Osteocyte (in vitro differentiated cells): ENCODE measurements around the gene CLIC3. TPM values are rescaled to one million over a fixed set of nuclear protein-coding genes. Genes with fewer than 3 reads are reported as not detected.

Experiments
- DNase-seq: peaks from one replicate; pipeline ENCODE4 v3.0.0; 2021; ENCODE audit warnings: mixed read lengths; ENCODE audit not compliant: unreplicated experiment; ENCODE audit errors: extremely low spot score
- H3K27ac Mint-ChIP-seq: one replicate; pipeline ENCODE4 v1.8.0; 2021; ENCODE audit warnings: mild to moderate bottlenecking, mixed read lengths; ENCODE audit not compliant: unreplicated experiment
- H3K27me3 Mint-ChIP-seq: one replicate; pipeline ENCODE4 v1.8.0; 2021; ENCODE audit warnings: mixed read lengths; ENCODE audit not compliant: unreplicated experiment
- H3K36me3 Mint-ChIP-seq: one replicate; pipeline ENCODE4 v1.8.0; 2021; ENCODE audit warnings: mixed read lengths; ENCODE audit not compliant: unreplicated experiment
- H3K4me1 Mint-ChIP-seq: one replicate; pipeline ENCODE4 v1.8.0; 2021; ENCODE audit warnings: mixed read lengths; ENCODE audit not compliant: unreplicated experiment
- H3K4me3 Mint-ChIP-seq: one replicate; pipeline ENCODE4 v1.8.0; 2021; ENCODE audit warnings: mild to moderate bottlenecking, moderate library complexity, mixed read lengths; ENCODE audit not compliant: unreplicated experiment
- H3K9me3 Mint-ChIP-seq: one replicate; pipeline ENCODE4 v1.8.0; 2021; ENCODE audit warnings: mixed read lengths; ENCODE audit not compliant: unreplicated experiment
- total RNA-seq: library from RNA; stranded (reverse); gene quantifications from 2 replicates; pipeline ENCODE4 v1.2.1, GENCODE V29; 2021
- TF ChIP-seq, protein P1 (sequence below): fragments of 200-600 bp; sonication (generic); IDR thresholded peaks from 2 replicates; pipeline ENCODE4 v1.5.0; 2021; ENCODE audit warnings: antibody characterized with exemption, mild to moderate bottlenecking, moderate library complexity

Gene CLIC3
- total RNA-seq, 1 donor from 2014 or later, result not detected

DNA sequence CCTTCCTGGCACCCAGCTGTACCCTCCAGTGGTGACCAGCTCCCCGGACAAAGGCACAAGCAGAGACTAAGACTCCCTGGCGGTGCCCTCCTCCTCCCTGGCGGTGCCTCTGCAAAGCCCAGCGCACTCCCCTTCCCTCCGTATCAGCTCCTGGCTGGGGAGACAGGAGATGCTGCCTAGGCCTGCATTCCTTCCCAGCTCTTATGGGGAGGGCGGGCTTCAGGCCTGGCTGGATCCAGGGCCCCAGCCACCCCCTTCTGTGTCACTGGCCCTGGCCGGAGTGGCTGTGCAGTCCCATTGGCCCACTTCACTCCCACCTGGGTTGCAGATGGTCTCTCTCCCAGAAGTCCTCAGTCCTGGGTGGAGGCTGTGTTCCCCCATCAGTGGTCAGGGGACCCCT is 37.9 kb downstream of the CLIC3 start:
- H3K4me1 Mint-ChIP-seq, result peaks cover 18% of the 10 kb centered on the region
- H3K9me3 Mint-ChIP-seq, result no peaks in the 10 kb centered on the region
- DNase-seq, result no peak
- H3K36me3 Mint-ChIP-seq, result no peaks in the 10 kb centered on the region
- TF ChIP-seq, protein P1, sequence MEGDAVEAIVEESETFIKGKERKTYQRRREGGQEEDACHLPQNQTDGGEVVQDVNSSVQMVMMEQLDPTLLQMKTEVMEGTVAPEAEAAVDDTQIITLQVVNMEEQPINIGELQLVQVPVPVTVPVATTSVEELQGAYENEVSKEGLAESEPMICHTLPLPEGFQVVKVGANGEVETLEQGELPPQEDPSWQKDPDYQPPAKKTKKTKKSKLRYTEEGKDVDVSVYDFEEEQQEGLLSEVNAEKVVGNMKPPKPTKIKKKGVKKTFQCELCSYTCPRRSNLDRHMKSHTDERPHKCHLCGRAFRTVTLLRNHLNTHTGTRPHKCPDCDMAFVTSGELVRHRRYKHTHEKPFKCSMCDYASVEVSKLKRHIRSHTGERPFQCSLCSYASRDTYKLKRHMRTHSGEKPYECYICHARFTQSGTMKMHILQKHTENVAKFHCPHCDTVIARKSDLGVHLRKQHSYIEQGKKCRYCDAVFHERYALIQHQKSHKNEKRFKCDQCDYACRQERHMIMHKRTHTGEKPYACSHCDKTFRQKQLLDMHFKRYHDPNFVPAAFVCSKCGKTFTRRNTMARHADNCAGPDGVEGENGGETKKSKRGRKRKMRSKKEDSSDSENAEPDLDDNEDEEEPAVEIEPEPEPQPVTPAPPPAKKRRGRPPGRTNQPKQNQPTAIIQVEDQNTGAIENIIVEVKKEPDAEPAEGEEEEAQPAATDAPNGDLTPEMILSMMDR, result no peak
- H3K27me3 Mint-ChIP-seq, result no peaks in the 10 kb centered on the region
- no peak overlapping the region for H3K4me3 Mint-ChIP-seq
- H3K27ac Mint-ChIP-seq, result no peak overlapping the region

DNA sequence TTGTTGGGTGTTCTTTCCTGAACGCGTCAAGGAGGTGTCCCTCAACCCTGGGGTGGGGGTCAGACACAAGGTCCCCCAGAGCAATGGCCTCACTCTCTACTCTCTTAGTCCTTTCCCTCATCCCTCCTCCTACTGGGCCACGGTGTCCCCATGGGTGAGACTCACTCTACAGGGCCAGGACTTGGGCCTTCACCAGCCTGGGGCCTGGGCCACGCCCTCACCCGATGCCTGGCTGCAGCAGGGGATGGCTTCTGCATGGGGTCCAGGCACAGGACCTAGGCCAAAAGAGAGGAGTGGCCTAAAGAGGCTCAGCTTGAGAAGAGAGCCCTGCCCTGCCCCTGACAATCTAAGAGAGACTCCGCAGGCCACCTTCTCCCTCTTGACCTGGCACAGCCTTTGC is 38.5 kb downstream of the CLIC3 start:
- Mint-ChIP-seq H3K4me3 (no peak overlapping the region), H3K27me3 (no peaks in the 10 kb centered on the region), H3K36me3 (no peaks in the 10 kb centered on the region), H3K27ac (no peak overlapping the region), H3K9me3 (no peaks in the 10 kb centered on the region), H3K4me1 (peaks cover 12% of the 10 kb centered on the region)
- TF ChIP-seq, protein P1, result no peak
- DNase-seq, result no peak

DNA sequence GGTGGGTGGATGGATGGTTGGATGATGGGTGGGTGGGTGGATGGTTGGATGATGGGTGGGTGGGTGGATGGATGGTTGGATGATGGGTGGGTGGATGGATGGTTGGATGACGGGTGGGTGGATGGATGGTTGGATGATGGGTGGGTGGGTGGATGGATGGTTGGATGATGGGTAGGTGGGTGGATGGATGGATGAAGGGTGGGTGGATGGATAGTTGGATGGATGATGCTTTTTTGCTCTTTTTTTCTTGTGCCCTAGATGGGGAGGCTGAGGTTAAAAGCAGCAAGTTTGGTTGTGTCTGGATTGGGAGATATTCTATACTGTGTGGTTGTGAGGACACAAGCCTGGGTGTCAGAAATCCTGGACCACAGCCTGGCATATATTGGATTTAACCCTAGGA is 38.9 kb downstream of the CLIC3 start:
- TF ChIP-seq, protein P1, result no peak
- DNase-seq, result no peak
- Mint-ChIP-seq H3K27ac (no peak overlapping the region), H3K36me3 (no peaks in the 10 kb centered on the region), H3K27me3 (no peaks in the 10 kb centered on the region), H3K9me3 (no peaks in the 10 kb centered on the region), H3K4me1 (peaks cover 10% of the 10 kb centered on the region), H3K4me3 (no peak overlapping the region)

DNA sequence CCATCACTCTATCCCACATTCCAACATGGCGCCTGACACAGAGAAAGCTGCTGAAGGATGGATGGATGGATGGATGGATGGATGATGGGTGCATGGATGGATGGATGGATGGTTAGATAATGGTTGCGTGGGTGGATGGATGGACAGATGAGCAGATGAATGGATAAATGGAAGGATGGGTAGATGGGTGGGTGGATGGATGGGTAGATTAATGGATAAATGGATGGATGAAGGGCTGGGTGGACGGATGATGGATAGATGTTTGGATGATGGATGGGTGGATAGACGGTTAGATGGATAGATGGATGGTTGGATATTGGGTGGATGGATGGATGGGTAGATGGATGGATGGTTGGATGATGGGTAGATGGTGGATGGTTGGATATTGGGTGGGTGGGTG is 39.8 kb downstream of the CLIC3 start:
- no peak for DNase-seq
- Mint-ChIP-seq H3K4me3 (no peak overlapping the region), H3K36me3 (no peaks in the 10 kb centered on the region), H3K27me3 (no peaks in the 10 kb centered on the region), H3K9me3 (no peaks in the 10 kb centered on the region), H3K27ac (no peak overlapping the region), H3K4me1 (peaks cover 10% of the 10 kb centered on the region)
- TF ChIP-seq, protein P1, result no peak

DNA sequence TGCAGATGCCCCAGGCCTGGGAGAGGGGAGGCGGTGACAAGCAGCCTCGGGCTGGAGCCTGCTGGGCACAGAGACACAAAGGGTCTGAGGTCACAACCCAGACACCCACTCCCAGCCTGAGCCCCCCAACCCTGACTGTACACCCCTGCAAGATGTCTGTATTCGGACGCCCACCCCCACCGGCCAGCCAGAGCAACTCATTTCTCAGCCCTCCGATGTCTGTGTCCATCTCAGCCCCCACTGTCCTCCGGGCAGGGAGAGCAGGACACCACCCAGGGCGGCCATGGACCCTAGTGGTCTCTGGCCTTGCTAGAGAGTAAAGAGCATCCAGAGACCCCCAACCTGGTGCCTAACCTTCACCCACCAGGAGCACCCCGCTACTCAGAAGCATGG is 40.4 kb downstream of the CLIC3 start:
- no peaks in the 10 kb centered on the region for H3K9me3 Mint-ChIP-seq
- TF ChIP-seq, protein P1, result no peak
- DNase-seq, result no peak
- no peak overlapping the region for H3K27ac Mint-ChIP-seq
- H3K27me3 Mint-ChIP-seq, result no peaks in the 10 kb centered on the region
- no peaks in the 10 kb centered on the region for H3K36me3 Mint-ChIP-seq
- H3K4me1 Mint-ChIP-seq, result peaks cover 6% of the 10 kb centered on the region
- no peak overlapping the region for H3K4me3 Mint-ChIP-seq
